ENCODE data around the gene ZNF90.
"Not testable (repeated sequence)": the region's sequence is repeated elsewhere in the genome, so short reads cannot be mapped to it uniquely, and the experiment has no call there.

Gene ZNF90

GRCh38 chr19:20058738-20059137 lies 19.1 kb upstream of the ZNF90 start:
- not testable (repeated sequence) for H4K8ac ChIP-seq (ENCODE audit: low read depth, low read length); H3K23ac ChIP-seq (ENCODE audit: low read depth, low read length, poor library complexity); H3K9ac ChIP-seq (ENCODE audit: low read depth, low read length, poor library complexity); H3K18ac ChIP-seq (ENCODE audit: low read length); H2BK120ac ChIP-seq (ENCODE audit: low read depth, low read length); H2BK5ac ChIP-seq (ENCODE audit: low read length); H4K91ac ChIP-seq (ENCODE audit: low read depth, low read length, poor library complexity); H3K9me3 ChIP-seq (replicated peaks in 1 of 2; ENCODE audit: control insufficient read depth in 2 of 2, insufficient read depth in 1 of 2, low read depth in 1 of 2, low read length in 2 of 2); H2AK5ac ChIP-seq (ENCODE audit: low read depth, low read length); H3K27ac ChIP-seq (replicated peaks; ENCODE audit: low read length); H3K4me2 ChIP-seq (ENCODE audit: insufficient read depth, low read length, poor library complexity, severe bottlenecking); H3K4ac ChIP-seq (ENCODE audit: low read length); H3K79me1 ChIP-seq (ENCODE audit: low read depth, low read length); H3K14ac ChIP-seq (ENCODE audit: low read length); H3K36me3 ChIP-seq (replicated peaks in 1 of 2; ENCODE audit: control insufficient read depth in 2 of 2, insufficient read depth in 2 of 2, low read length in 2 of 2); H3K27me3 ChIP-seq (ENCODE audit: control insufficient read depth in 3 of 3, insufficient read depth in 3 of 3, low read depth in 1 of 3, low read length in 3 of 3); H3K4me1 ChIP-seq (ENCODE audit: control insufficient read depth in 2 of 2, insufficient read depth in 1 of 2, low read depth in 1 of 2, low read length in 2 of 2); H2AFZ ChIP-seq (ENCODE audit: low read length); DNase-seq (ENCODE audit: low spot score); H2BK15ac ChIP-seq (ENCODE audit: low read length); H2BK12ac ChIP-seq (ENCODE audit: low read length); H3K4me3 ChIP-seq (ENCODE audit: low read length in 2 of 2)

DNA sequence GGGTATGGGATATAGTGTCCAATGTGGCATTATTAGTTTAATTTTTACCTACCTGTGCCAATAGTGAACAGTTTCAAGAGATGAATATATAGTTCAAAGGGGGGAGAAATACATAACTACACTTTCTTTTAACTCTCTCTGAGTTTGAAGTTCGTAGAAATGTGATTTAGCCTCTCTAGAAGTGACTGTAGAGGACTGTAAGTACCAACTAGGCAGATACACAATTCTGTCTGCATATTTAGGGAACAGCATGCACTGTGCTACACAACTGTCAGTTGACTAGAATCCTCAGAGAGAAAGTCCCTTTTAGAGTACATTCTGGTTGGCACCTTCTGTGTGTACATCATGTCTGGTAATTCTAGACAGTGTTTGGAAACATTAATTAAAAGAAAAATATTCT lies 17.5 kb upstream of the ZNF90 start:
- Histone ChIP-seq H3K23ac (ENCODE audit: low read depth, low read length, poor library complexity) (no peak overlapping the region), H3K4me1 (ENCODE audit: control insufficient read depth in 2 of 2, insufficient read depth in 1 of 2, low read depth in 1 of 2, low read length in 2 of 2) (no peaks in the 10 kb centered on the region), H3K9me3 (replicated peaks in 1 of 2; ENCODE audit: control insufficient read depth in 2 of 2, insufficient read depth in 1 of 2, low read depth in 1 of 2, low read length in 2 of 2) (no peaks in the 10 kb centered on the region), H2BK12ac (ENCODE audit: low read length) (no peak overlapping the region), H3K27ac (replicated peaks; ENCODE audit: low read length) (no peak overlapping the region), H4K91ac (ENCODE audit: low read depth, low read length, poor library complexity) (no peak overlapping the region), H4K8ac (ENCODE audit: low read depth, low read length) (no peak overlapping the region), H3K79me1 (ENCODE audit: low read depth, low read length) (no peaks in the 10 kb centered on the region), H2AK5ac (ENCODE audit: low read depth, low read length) (no peak overlapping the region), H3K4me3 (ENCODE audit: low read length in 2 of 2) (no peak overlapping the region), H3K36me3 (replicated peaks in 1 of 2; ENCODE audit: control insufficient read depth in 2 of 2, insufficient read depth in 2 of 2, low read length in 2 of 2) (no peaks in the 10 kb centered on the region), H3K27me3 (ENCODE audit: control insufficient read depth in 3 of 3, insufficient read depth in 3 of 3, low read depth in 1 of 3, low read length in 3 of 3) (no peaks in the 10 kb centered on the region), H2BK5ac (ENCODE audit: low read length) (no peak overlapping the region), H2BK120ac (ENCODE audit: low read depth, low read length) (no peak overlapping the region), H3K18ac (ENCODE audit: low read length) (no peak overlapping the region), H3K9ac (ENCODE audit: low read depth, low read length, poor library complexity) (no peak overlapping the region), H3K4me2 (ENCODE audit: insufficient read depth, low read length, poor library complexity, severe bottlenecking) (no peak overlapping the region), H2BK15ac (ENCODE audit: low read length) (no peak overlapping the region), H3K14ac (ENCODE audit: low read length) (no peak overlapping the region), H3K4ac (ENCODE audit: low read length) (no peak overlapping the region), H2AFZ (ENCODE audit: low read length) (no peak overlapping the region)
- WGBS, 2 donors (ENCODE audit: extremely low coverage in 2 of 2, insufficient read length in 2 of 2, insufficient replicate concordance in 1 of 2) = no CpG with 5 or more reads among the region's 1 CpG
- DNase-seq (ENCODE audit: low spot score) = no peak

DNA sequence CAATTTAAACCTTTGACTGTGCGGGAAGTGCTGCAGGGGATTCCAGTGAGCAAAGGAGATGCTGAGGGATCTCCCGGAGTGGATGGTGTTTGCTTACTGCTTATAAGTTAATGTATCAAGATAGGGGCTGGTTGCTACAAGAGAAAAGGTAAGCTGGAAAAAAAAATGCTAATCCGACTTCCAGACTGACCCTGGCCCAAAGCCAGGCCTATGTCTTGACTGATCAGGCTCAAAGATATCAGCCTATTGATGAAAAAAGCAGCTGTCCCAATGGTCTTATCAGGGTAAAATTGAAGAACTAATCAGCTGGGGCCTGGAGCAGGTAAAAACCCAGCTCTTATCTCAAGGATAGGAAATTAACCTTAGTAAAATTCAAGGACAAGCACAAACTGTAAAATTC lies 10.9 kb upstream of the ZNF90 start:
- no CpG with 5 or more reads among the region's 3 CpGs for WGBS, 2 donors (ENCODE audit: extremely low coverage in 2 of 2, insufficient read length in 2 of 2, insufficient replicate concordance in 1 of 2)
- Histone ChIP-seq H3K79me1 (ENCODE audit: low read depth, low read length) (no peaks in the 10 kb centered on the region), H3K9ac (ENCODE audit: low read depth, low read length, poor library complexity) (no peak overlapping the region), H3K4me2 (ENCODE audit: insufficient read depth, low read length, poor library complexity, severe bottlenecking) (no peak overlapping the region), H2BK5ac (ENCODE audit: low read length) (no peak overlapping the region), H3K27me3 (ENCODE audit: control insufficient read depth in 3 of 3, insufficient read depth in 3 of 3, low read depth in 1 of 3, low read length in 3 of 3) (no peaks in the 10 kb centered on the region), H2AFZ (ENCODE audit: low read length) (no peak overlapping the region), H3K23ac (ENCODE audit: low read depth, low read length, poor library complexity) (no peak overlapping the region), H2BK12ac (ENCODE audit: low read length) (no peak overlapping the region), H2AK5ac (ENCODE audit: low read depth, low read length) (no peak overlapping the region), H3K27ac (replicated peaks; ENCODE audit: low read length) (no peak overlapping the region), H2BK15ac (ENCODE audit: low read length) (no peak overlapping the region), H3K14ac (ENCODE audit: low read length) (no peak overlapping the region), H3K4me1 (ENCODE audit: control insufficient read depth in 2 of 2, insufficient read depth in 1 of 2, low read depth in 1 of 2, low read length in 2 of 2) (peaks cover 0 to 4% of the 10 kb centered on the region in 2 donors), H4K8ac (ENCODE audit: low read depth, low read length) (no peak overlapping the region), H3K36me3 (replicated peaks in 1 of 2; ENCODE audit: control insufficient read depth in 2 of 2, insufficient read depth in 2 of 2, low read length in 2 of 2) (no peaks in the 10 kb centered on the region), H3K4me3 (ENCODE audit: low read length in 2 of 2) (no peak overlapping the region), H3K4ac (ENCODE audit: low read length) (no peak overlapping the region), H4K91ac (ENCODE audit: low read depth, low read length, poor library complexity) (no peak overlapping the region), H3K18ac (ENCODE audit: low read length) (no peak overlapping the region), H2BK120ac (ENCODE audit: low read depth, low read length) (no peak overlapping the region), H3K9me3 (replicated peaks in 1 of 2; ENCODE audit: control insufficient read depth in 2 of 2, insufficient read depth in 1 of 2, low read depth in 1 of 2, low read length in 2 of 2) (no peaks in the 10 kb centered on the region)
- no peak for DNase-seq (ENCODE audit: low spot score)

DNA sequence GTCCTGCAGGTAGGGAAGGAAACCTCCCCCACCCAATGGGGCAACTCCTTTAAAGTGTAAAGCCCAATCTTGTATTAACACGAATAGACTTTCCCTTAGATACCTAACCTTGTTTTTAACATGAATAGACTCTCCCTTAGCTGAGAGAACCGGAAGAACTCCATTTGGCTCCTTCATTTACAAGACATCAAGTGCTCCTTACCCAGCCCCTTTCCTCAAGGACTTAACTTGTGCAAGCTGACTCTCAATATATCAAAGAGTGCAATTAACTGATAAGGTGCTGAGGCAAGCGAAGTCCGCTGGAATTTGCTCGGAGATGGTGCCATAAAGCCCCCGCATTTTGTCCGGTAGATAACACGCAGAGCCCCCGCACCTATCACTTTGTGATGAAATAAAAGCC lies 9.9 kb upstream of the ZNF90 start:
- no peak for DNase-seq (ENCODE audit: low spot score)
- Histone ChIP-seq H3K27me3 (ENCODE audit: control insufficient read depth in 3 of 3, insufficient read depth in 3 of 3, low read depth in 1 of 3, low read length in 3 of 3) (no peaks in the 10 kb centered on the region), H3K4me1 (ENCODE audit: control insufficient read depth in 2 of 2, insufficient read depth in 1 of 2, low read depth in 1 of 2, low read length in 2 of 2) (peaks cover 0 to 4% of the 10 kb centered on the region in 2 donors), H2AFZ (ENCODE audit: low read length) (no peak overlapping the region), H2BK5ac (ENCODE audit: low read length) (no peak overlapping the region), H3K4ac (ENCODE audit: low read length) (no peak overlapping the region), H4K91ac (ENCODE audit: low read depth, low read length, poor library complexity) (no peak overlapping the region), H4K8ac (ENCODE audit: low read depth, low read length) (no peak overlapping the region), H3K23ac (ENCODE audit: low read depth, low read length, poor library complexity) (no peak overlapping the region), H3K4me2 (ENCODE audit: insufficient read depth, low read length, poor library complexity, severe bottlenecking) (no peak overlapping the region), H3K27ac (replicated peaks; ENCODE audit: low read length) (no peak overlapping the region), H3K36me3 (replicated peaks in 1 of 2; ENCODE audit: control insufficient read depth in 2 of 2, insufficient read depth in 2 of 2, low read length in 2 of 2) (no peaks in the 10 kb centered on the region), H3K9me3 (replicated peaks in 1 of 2; ENCODE audit: control insufficient read depth in 2 of 2, insufficient read depth in 1 of 2, low read depth in 1 of 2, low read length in 2 of 2) (no peaks in the 10 kb centered on the region), H3K14ac (ENCODE audit: low read length) (no peak overlapping the region), H3K79me1 (ENCODE audit: low read depth, low read length) (no peaks in the 10 kb centered on the region), H2BK15ac (ENCODE audit: low read length) (no peak overlapping the region), H2BK120ac (ENCODE audit: low read depth, low read length) (no peak overlapping the region), H3K18ac (ENCODE audit: low read length) (no peak overlapping the region), H2AK5ac (ENCODE audit: low read depth, low read length) (no peak overlapping the region), H3K9ac (ENCODE audit: low read depth, low read length, poor library complexity) (no peak overlapping the region), H3K4me3 (ENCODE audit: low read length in 2 of 2) (no peak overlapping the region), H2BK12ac (ENCODE audit: low read length) (no peak overlapping the region)
- WGBS, 2 donors (ENCODE audit: extremely low coverage in 2 of 2, insufficient read length in 2 of 2, insufficient replicate concordance in 1 of 2) = no CpG with 5 or more reads among the region's 9 CpGs
